Muscle layer of colon (tissue), 2 donors: ENCODE measurements around the gene MPZL2.

ENCODE experiments used
- H3K27ac ChIP-seq: one replicate; pipeline ENCODE4 v1.7.0; 2013; ENCODE audit warnings: low read depth, mild to moderate bottlenecking, low read length, moderate library complexity
- H3K27me3 ChIP-seq, 2 donors: one replicate each; pipeline ENCODE4 v1.7.0; 2013; ENCODE audit warnings: low read length in 2 of 2, mild to moderate bottlenecking in 2 of 2; ENCODE audit not compliant: insufficient read depth in 2 of 2, control insufficient read depth in 1 of 2
- H3K36me3 ChIP-seq: one replicate; pipeline ENCODE4 v1.7.0; 2013; ENCODE audit warnings: mild to moderate bottlenecking, low read length; ENCODE audit not compliant: insufficient read depth
- H3K4me1 ChIP-seq: one replicate; pipeline ENCODE4 v1.7.0; 2013; ENCODE audit warnings: mild to moderate bottlenecking, low read length; ENCODE audit not compliant: insufficient read depth
- H3K4me3 ChIP-seq, 2 donors: one replicate each; pipeline ENCODE4 v1.7.0; 2013; ENCODE audit warnings: low read length in 2 of 2, low read depth in 1 of 2, mild to moderate bottlenecking in 1 of 2, moderate library complexity in 1 of 2
- H3K9ac ChIP-seq: one replicate; pipeline ENCODE4 v1.7.0; 2013; ENCODE audit warnings: low read length
- H3K9me3 ChIP-seq: one replicate; pipeline ENCODE4 v1.7.0; 2013; ENCODE audit warnings: mild to moderate bottlenecking, low read length
- donor health status: abdominal sarcoma.
- donor health status: Adenocarcinoma of cecum.

Gene MPZL2

GRCh38 chr11:118301600-118302195 is 37.6 kb upstream of the MPZL2 start:
- Histone ChIP-seq H3K9me3 (no peaks in the 10 kb centered on the region), H3K9ac (no peak overlapping the region), H3K4me3 (no peak overlapping the region), H3K36me3 (no peaks in the 10 kb centered on the region), H3K27me3 (peaks cover 0 to 12% of the 10 kb centered on the region in 2 donors), H3K4me1 (peaks cover 10% of the 10 kb centered on the region), H3K27ac (no peak overlapping the region)

GRCh38 chr11:118295815-118296454 is 31.8 kb upstream of the MPZL2 start:
- Histone ChIP-seq H3K27ac (no peak overlapping the region), H3K27me3 (peaks cover 0 to 8% of the 10 kb centered on the region in 2 donors), H3K36me3 (no peaks in the 10 kb centered on the region), H3K9me3 (no peaks in the 10 kb centered on the region), H3K4me3 (no peak overlapping the region), H3K9ac (no peak overlapping the region), H3K4me1 (peaks cover 10% of the 10 kb centered on the region)

- Histone ChIP-seq H3K4me1 (peaks cover 10% of the 10 kb centered on the region), H3K27ac (no peak overlapping the region), H3K9ac (no peak overlapping the region), H3K9me3 (no peaks in the 10 kb centered on the region), H3K4me3 (no peak overlapping the region), H3K36me3 (no peaks in the 10 kb centered on the region), H3K27me3 (peaks cover 0 to 8% of the 10 kb centered on the region in 2 donors)
These were observed 31.1 kb upstream of the MPZL2 start for GRCh38 chr11:118295199-118295598.

- Histone ChIP-seq H3K9ac (no peak overlapping the region), H3K9me3 (no peaks in the 10 kb centered on the region), H3K4me1 (peaks cover 10% of the 10 kb centered on the region), H3K4me3 (no peak overlapping the region), H3K27ac (no peak overlapping the region), H3K36me3 (no peaks in the 10 kb centered on the region), H3K27me3 (peaks cover 0 to 8% of the 10 kb centered on the region in 2 donors)
These were observed 30.0 kb upstream of the MPZL2 start for GRCh38 chr11:118294053-118294452.

GRCh38 chr11:118291477-118292135 is 27.5 kb upstream of the MPZL2 start:
- Histone ChIP-seq H3K27ac (no peak overlapping the region), H3K4me3 (no peak overlapping the region), H3K27me3 (peaks cover 0 to 8% of the 10 kb centered on the region in 2 donors), H3K9me3 (no peaks in the 10 kb centered on the region), H3K4me1 (no peaks in the 10 kb centered on the region), H3K36me3 (no peaks in the 10 kb centered on the region), H3K9ac (no peak overlapping the region)

- peaks cover 0 to 8% of the 10 kb centered on the region in 2 donors for H3K27me3 ChIP-seq
- H3K27ac ChIP-seq = no peak overlapping the region
- no peaks in the 10 kb centered on the region for H3K9me3 ChIP-seq
- no peak overlapping the region for H3K4me3 ChIP-seq
- no peaks in the 10 kb centered on the region for H3K36me3 ChIP-seq
- H3K9ac ChIP-seq = no peak overlapping the region
- H3K4me1 ChIP-seq = no peaks in the 10 kb centered on the region
These were observed 26.8 kb upstream of the MPZL2 start for GRCh38 chr11:118290923-118291322.

- H3K27me3 ChIP-seq = peaks cover 0 to 8% of the 10 kb centered on the region in 2 donors
- no peak overlapping the region for H3K4me3 ChIP-seq
- H3K9ac ChIP-seq = no peak overlapping the region
- H3K4me1 ChIP-seq = no peaks in the 10 kb centered on the region
- no peaks in the 10 kb centered on the region for H3K36me3 ChIP-seq
- no peak overlapping the region for H3K27ac ChIP-seq
- H3K9me3 ChIP-seq = no peaks in the 10 kb centered on the region
These were observed 25.3 kb upstream of the MPZL2 start for GRCh38 chr11:118289401-118289800.

GRCh38 chr11:118287006-118287405 is 22.9 kb upstream of the MPZL2 start:
- H3K27ac ChIP-seq = no peak overlapping the region
- H3K36me3 ChIP-seq = no peaks in the 10 kb centered on the region
- H3K4me1 ChIP-seq = no peaks in the 10 kb centered on the region
- no peaks in the 10 kb centered on the region for H3K27me3 ChIP-seq
- H3K9me3 ChIP-seq = no peaks in the 10 kb centered on the region
- H3K9ac ChIP-seq = no peak overlapping the region
- H3K4me3 ChIP-seq = no peak overlapping the region

- H3K4me1 ChIP-seq = no peaks in the 10 kb centered on the region
- H3K27ac ChIP-seq = no peak overlapping the region
- no peaks in the 10 kb centered on the region for H3K9me3 ChIP-seq
- no peaks in the 10 kb centered on the region for H3K36me3 ChIP-seq
- H3K4me3 ChIP-seq = no peak overlapping the region
- no peak overlapping the region for H3K9ac ChIP-seq
- no peaks in the 10 kb centered on the region for H3K27me3 ChIP-seq
These were observed 22.4 kb upstream of the MPZL2 start for GRCh38 chr11:118286545-118286944.

GRCh38 chr11:118283756-118284350 is 19.8 kb upstream of the MPZL2 start:
- H3K4me3 ChIP-seq = no peak overlapping the region
- no peaks in the 10 kb centered on the region for H3K9me3 ChIP-seq
- no peaks in the 10 kb centered on the region for H3K4me1 ChIP-seq
- no peaks in the 10 kb centered on the region for H3K27me3 ChIP-seq
- H3K36me3 ChIP-seq = no peaks in the 10 kb centered on the region
- H3K9ac ChIP-seq = no peak overlapping the region
- H3K27ac ChIP-seq = no peak overlapping the region

GRCh38 chr11:118283037-118283636 is 19.0 kb upstream of the MPZL2 start:
- H3K9ac ChIP-seq = no peak overlapping the region
- H3K36me3 ChIP-seq = no peaks in the 10 kb centered on the region
- no peak overlapping the region for H3K4me3 ChIP-seq
- H3K9me3 ChIP-seq = no peaks in the 10 kb centered on the region
- no peaks in the 10 kb centered on the region for H3K27me3 ChIP-seq
- no peaks in the 10 kb centered on the region for H3K4me1 ChIP-seq
- H3K27ac ChIP-seq = no peak overlapping the region
